ENCODE measurements around the gene BCDIN3D.

GRCh38 chr12:49823951-49824350 lies 19.0 kb downstream of the BCDIN3D start:
- TF ChIP-seq POLR2A (IDR thresholded peaks at IDR 0.05) (no peak), CTCF (IDR thresholded peaks at IDR 0.05) (no peak)
